ENCODE data around the gene FOXS1.

GRCh38 chr20:31843881-31844280, 1.5 kb downstream of the FOXS1 start:
- no peak for TF ChIP-seq CTCF (conservative IDR thresholded peaks at IDR 0.05; ENCODE audit: low read length)
- no peak for TF ChIP-seq EZH2phosphoT487 (IDR thresholded peaks at IDR 0.05; ENCODE audit: borderline replicate concordance)
